ENCODE results near the gene SUPT5H. TPM values are rescaled to one million over a fixed set of nuclear protein-coding genes. Genes with fewer than 3 reads are reported as not detected.

SUPT5H gene
- total and polyA plus RNA-seq, 10 of the 15 experiments (the other 5 are each of a cell fraction or from before 2014, with no cell fraction given), result 27.2 to 194 (median 83.6) TPM

- FAIRE-seq, result no peak
- POLR2A ChIA-PET, result interaction anchor here (0.6 kb wide), 2 partner anchors 75 to 832 kb away, joined by 3 to 4 read pairs; no protein-coding TSS in a partner anchor
These were observed 79.1 kb downstream of the SUPT5H start for GRCh38 chr19:39524495-39524894.

GRCh38 chr19:39525205-39525604 is 79.8 kb downstream of the SUPT5H start:
- Histone ChIP-seq H3K4me3 (no peak overlapping the region), H3K79me2 (ENCODE audit: control insufficient read depth, insufficient read depth, low read length) (no peaks in the 10 kb centered on the region), H3K27me3 (replicated peaks in 1 of 2; ENCODE audit: control insufficient read depth in 2 of 2, insufficient read depth in 2 of 2, low read length in 1 of 2) (no peaks in the 10 kb centered on the region), H3K9me3 (replicated peaks; ENCODE audit: control insufficient read depth, insufficient read depth, low read length) (no peaks in the 10 kb centered on the region), H3K36me3 (ENCODE audit: control insufficient read depth in 2 of 2, insufficient read depth in 2 of 2, low read length in 1 of 2) (no peaks in the 10 kb centered on the region), H3K4me1 (ENCODE audit: control insufficient read depth, insufficient read depth, low read length) (no peaks in the 10 kb centered on the region), H3K27ac (ENCODE audit: control insufficient read depth, insufficient read depth) (no peak overlapping the region), H3K4me2 (ENCODE audit: control insufficient read depth, insufficient read depth) (no peak overlapping the region), H3K9ac (ENCODE audit: control insufficient read depth, insufficient read depth, low read length) (no peak overlapping the region), H4K20me1 (ENCODE audit: control insufficient read depth, insufficient read depth) (no peaks in the 10 kb centered on the region), H2AFZ (ENCODE audit: control insufficient read depth, low read depth, low read length) (no peak overlapping the region)
- intact Hi-C loops (cut with micrococcal nuclease; ENCODE audit: unreplicated experiment) (no loop called here), in situ Hi-C loops (cut with MboI) (no loop called here)
- POLR2A ChIA-PET, result no interaction called here
- 97% methylated on average over 3 of the region's 3 CpGs for WGBS (ENCODE audit: insufficient coverage, insufficient replicate concordance, low lambda C conversion rate, missing lambda C conversion rate)
- RAD21 ChIA-PET (ENCODE audit: unreplicated experiment), result interaction anchor here (1.0 to 1.1 kb wide), 3 partner anchors 11 to 123 kb away, joined by 3 to 5 read pairs (median 4); no protein-coding TSS in a partner anchor
- FAIRE-seq (no peak), DNase-seq (ENCODE audit: low read depth, low spot score) (no peak), ATAC-seq (no peak)
- SMC1A ChIA-PET (ENCODE audit: uncharacterized antibody, unreplicated experiment), result interaction anchor here (0.9 kb wide), 1 partner anchor 21 kb away, joined by 3 read pairs; no protein-coding TSS in a partner anchor
- TF ChIP-seq BACH1 (IDR thresholded peaks at IDR 0.05; ENCODE audit: borderline replicate concordance) (no peak), MXI1 (IDR thresholded peaks at IDR 0.05; ENCODE audit: low read depth, low read length) (no peak), JUND (IDR thresholded peaks at IDR 0.05; ENCODE audit: low read depth, low read length) (no peak), NBN (IDR thresholded peaks at IDR 0.05) (no peak), MYB (IDR thresholded peaks at IDR 0.05; ENCODE audit: borderline replicate concordance, low read depth, low read length) (no peak), RAD51 (IDR thresholded peaks at IDR 0.05) (no peak), MTA3 (IDR thresholded peaks at IDR 0.05; ENCODE audit: borderline replicate concordance, low read length) (no peak), RFX5 (IDR thresholded peaks at IDR 0.05; ENCODE audit: low read depth, low read length) (no peak), TARDBP (IDR thresholded peaks at IDR 0.05; ENCODE audit: borderline replicate concordance) (no peak)
- CTCF ChIA-PET, result interaction anchor here (1.0 to 1.9 kb wide), 5 partner anchors 9 to 85 kb away, joined by 3 to 8 read pairs (median 4); partner anchors contain the start of gene DLL3
- no TSS peak for BruUV-seq (replicated peaks)

More at GRCh38 chr19:39524495-39524894, 79.1 kb downstream of the SUPT5H start:
- intact Hi-C loops (cut with micrococcal nuclease; ENCODE audit: unreplicated experiment), result no loop called here
- Histone ChIP-seq H3K36me3 (ENCODE audit: control insufficient read depth in 2 of 2, insufficient read depth in 2 of 2, low read length in 1 of 2) (no peaks in the 10 kb centered on the region), H4K20me1 (ENCODE audit: control insufficient read depth, insufficient read depth) (no peaks in the 10 kb centered on the region), H3K4me1 (ENCODE audit: control insufficient read depth, insufficient read depth, low read length) (no peaks in the 10 kb centered on the region), H2AFZ (ENCODE audit: control insufficient read depth, low read depth, low read length) (no peak overlapping the region), H3K9ac (ENCODE audit: control insufficient read depth, insufficient read depth, low read length) (no peak overlapping the region), H3K27me3 (replicated peaks in 1 of 2; ENCODE audit: control insufficient read depth in 2 of 2, insufficient read depth in 2 of 2, low read length in 1 of 2) (no peaks in the 10 kb centered on the region), H3K4me2 (ENCODE audit: control insufficient read depth, insufficient read depth) (no peak overlapping the region), H3K4me3 (no peak overlapping the region), H3K9me3 (replicated peaks; ENCODE audit: control insufficient read depth, insufficient read depth, low read length) (no peaks in the 10 kb centered on the region), H3K27ac (ENCODE audit: control insufficient read depth, insufficient read depth) (no peak overlapping the region), H3K79me2 (ENCODE audit: control insufficient read depth, insufficient read depth, low read length) (no peaks in the 10 kb centered on the region)
- CTCF ChIA-PET, result interaction anchor here (1.0 to 1.9 kb wide), 4 partner anchors 10 to 84 kb away, joined by 3 to 8 read pairs (median 6); partner anchors contain the start of gene DLL3
- TF ChIP-seq SPI1 (IDR thresholded peaks at IDR 0.05; ENCODE audit: borderline replicate concordance, insufficient read depth, low read depth, low read length) (peak; percentile 43; the same call in 1 of the 2 replicates), SP1 (IDR thresholded peaks at IDR 0.05; ENCODE audit: low read depth, low read length) (no peak), PKNOX1 (IDR thresholded peaks at IDR 0.05) (peak; percentile 66)
- SMC1A ChIA-PET (ENCODE audit: uncharacterized antibody, unreplicated experiment), result interaction anchor here (0.9 kb wide), 1 partner anchor 22 kb away, joined by 3 read pairs; no protein-coding TSS in a partner anchor
- RAD21 ChIA-PET (ENCODE audit: unreplicated experiment), result interaction anchor here (1.0 to 1.1 kb wide), 2 partner anchors 12 to 84 kb away, joined by 4 to 5 read pairs; no protein-coding TSS in a partner anchor
- ATAC-seq, result peak; percentile 77
- no TSS peak for BruUV-seq (replicated peaks)
- 34% methylated on average over 8 of the region's 8 CpGs for WGBS (ENCODE audit: insufficient coverage, insufficient replicate concordance, low lambda C conversion rate, missing lambda C conversion rate)
- in situ Hi-C loops (cut with MboI), result no loop called here
- DNase-seq (ENCODE audit: low read depth, low spot score), result no peak

Data from GM12878 (cell line).